NB4 (cell line): ENCODE data around the gene GSDMA.

Experiments
- MAX ChIP-seq: IDR thresholded peaks from 2 replicates; pipeline ENCODE4 v1.6.1; 2011; ENCODE audit warnings: low read depth, low read length
- MYC ChIP-seq: IDR thresholded peaks from 2 replicates; pipeline ENCODE4 v1.6.1; 2011; ENCODE audit warnings: low read depth, low read length
- POLR2A ChIP-seq: IDR thresholded peaks from 2 replicates; pipeline ENCODE4 v1.6.1; 2011; ENCODE audit warnings: mild to moderate bottlenecking; ENCODE audit not compliant: insufficient read length; ENCODE audit errors: extremely low read depth
- TF ChIP-seq, protein P1 (sequence below): IDR thresholded peaks from one replicate; pipeline ENCODE4 v1.5.1; 2012; ENCODE audit warnings: low read depth, low read length

DNA sequence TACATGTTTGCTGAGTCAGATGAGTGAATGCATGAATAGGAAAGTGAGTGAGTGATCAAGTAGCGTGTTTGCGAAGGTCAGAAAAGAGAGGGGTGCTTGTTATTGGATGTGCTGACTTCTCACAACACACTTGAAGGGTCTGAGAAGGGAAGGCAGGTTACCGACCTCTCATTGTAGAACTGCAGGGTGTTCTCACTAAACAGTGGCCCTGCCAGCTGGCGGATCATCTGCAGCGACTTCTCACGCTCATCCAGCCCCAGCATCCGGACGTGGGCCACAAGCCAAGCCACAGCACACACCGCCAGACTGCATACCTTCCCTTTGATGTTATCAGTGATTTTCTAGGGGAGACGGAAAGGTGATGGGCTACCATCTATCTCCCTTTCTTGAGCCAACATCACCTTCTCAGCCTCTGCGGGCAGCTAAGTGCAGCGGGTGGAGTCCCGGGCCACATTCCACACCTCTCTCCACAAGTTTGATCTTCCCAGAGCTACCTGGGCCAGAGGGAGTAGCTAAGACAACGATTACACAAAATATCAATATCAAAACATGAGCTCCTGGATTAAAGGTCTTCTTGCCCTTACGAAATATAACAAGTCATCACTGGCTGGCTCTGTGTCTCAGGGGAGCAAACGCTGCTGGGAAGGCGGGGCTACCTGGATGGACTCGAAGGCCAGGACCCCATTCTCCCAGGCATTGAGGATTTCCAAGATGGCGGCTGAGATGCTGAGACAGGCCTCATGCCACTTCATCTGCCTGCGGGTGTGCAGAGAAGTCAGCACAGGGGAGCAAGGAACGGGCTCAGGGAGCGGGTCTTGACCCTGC lies 63.4 kb downstream of the GSDMA start:
- TF ChIP-seq, protein P1, sequence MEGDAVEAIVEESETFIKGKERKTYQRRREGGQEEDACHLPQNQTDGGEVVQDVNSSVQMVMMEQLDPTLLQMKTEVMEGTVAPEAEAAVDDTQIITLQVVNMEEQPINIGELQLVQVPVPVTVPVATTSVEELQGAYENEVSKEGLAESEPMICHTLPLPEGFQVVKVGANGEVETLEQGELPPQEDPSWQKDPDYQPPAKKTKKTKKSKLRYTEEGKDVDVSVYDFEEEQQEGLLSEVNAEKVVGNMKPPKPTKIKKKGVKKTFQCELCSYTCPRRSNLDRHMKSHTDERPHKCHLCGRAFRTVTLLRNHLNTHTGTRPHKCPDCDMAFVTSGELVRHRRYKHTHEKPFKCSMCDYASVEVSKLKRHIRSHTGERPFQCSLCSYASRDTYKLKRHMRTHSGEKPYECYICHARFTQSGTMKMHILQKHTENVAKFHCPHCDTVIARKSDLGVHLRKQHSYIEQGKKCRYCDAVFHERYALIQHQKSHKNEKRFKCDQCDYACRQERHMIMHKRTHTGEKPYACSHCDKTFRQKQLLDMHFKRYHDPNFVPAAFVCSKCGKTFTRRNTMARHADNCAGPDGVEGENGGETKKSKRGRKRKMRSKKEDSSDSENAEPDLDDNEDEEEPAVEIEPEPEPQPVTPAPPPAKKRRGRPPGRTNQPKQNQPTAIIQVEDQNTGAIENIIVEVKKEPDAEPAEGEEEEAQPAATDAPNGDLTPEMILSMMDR = no peak
- TF ChIP-seq MYC = no peak
- no peak for TF ChIP-seq POLR2A
- TF ChIP-seq MAX = no peak
